Progenitor cell of endocrine pancreas (in vitro differentiated cells): Measurements from ENCODE around the gene ATE1. TPM values are rescaled to one million over a fixed set of nuclear protein-coding genes. Genes with fewer than 3 reads are reported as not detected.
"Not testable (repeated sequence)": the region's sequence is repeated elsewhere in the genome, so short reads cannot be mapped to it uniquely, and the experiment has no call there.

Experiments used
- DNase-seq: peaks from one replicate; pipeline ENCODE4 v3.0.0; 2021; ENCODE audit warnings: low spot score; ENCODE audit not compliant: unreplicated experiment
- H3K27ac Mint-ChIP-seq: 2 replicates; pipeline ENCODE4 v1.8.0; 2021; ENCODE audit warnings: mild to moderate bottlenecking, moderate library complexity, mixed read lengths
- H3K27me3 Mint-ChIP-seq: 2 replicates; pipeline ENCODE4 v1.8.0; 2021; ENCODE audit warnings: mixed read lengths
- H3K36me3 Mint-ChIP-seq: 2 replicates; pipeline ENCODE4 v1.8.0; 2022; ENCODE audit warnings: mixed read lengths; ENCODE audit not compliant: insufficient read depth
- H3K4me1 Mint-ChIP-seq: 2 replicates; pipeline ENCODE4 v1.8.0; 2021; ENCODE audit warnings: low read depth, mixed read lengths
- H3K4me3 Mint-ChIP-seq: 2 replicates; pipeline ENCODE4 v1.8.0; 2021; ENCODE audit warnings: low read depth, mild to moderate bottlenecking, moderate library complexity, mixed read lengths
- H3K9me3 Mint-ChIP-seq: 2 replicates; pipeline ENCODE4 v1.8.0; 2021; ENCODE audit warnings: low read depth, mixed read lengths
- CTCF ChIP-seq: fragments of 200-600 bp; sonication (generic); IDR thresholded peaks from one replicate; pipeline ENCODE4 v1.5.0; 2021; ENCODE audit warnings: antibody characterized with exemption, mild to moderate bottlenecking; ENCODE audit not compliant: unreplicated experiment
- total RNA-seq: library from RNA; stranded (reverse); gene quantifications from 2 replicates; pipeline ENCODE4 v1.2.1, GENCODE V29; 2021

Gene ATE1
- total RNA-seq, 1 donor from 2014 or later, result 41.0 TPM

DNA sequence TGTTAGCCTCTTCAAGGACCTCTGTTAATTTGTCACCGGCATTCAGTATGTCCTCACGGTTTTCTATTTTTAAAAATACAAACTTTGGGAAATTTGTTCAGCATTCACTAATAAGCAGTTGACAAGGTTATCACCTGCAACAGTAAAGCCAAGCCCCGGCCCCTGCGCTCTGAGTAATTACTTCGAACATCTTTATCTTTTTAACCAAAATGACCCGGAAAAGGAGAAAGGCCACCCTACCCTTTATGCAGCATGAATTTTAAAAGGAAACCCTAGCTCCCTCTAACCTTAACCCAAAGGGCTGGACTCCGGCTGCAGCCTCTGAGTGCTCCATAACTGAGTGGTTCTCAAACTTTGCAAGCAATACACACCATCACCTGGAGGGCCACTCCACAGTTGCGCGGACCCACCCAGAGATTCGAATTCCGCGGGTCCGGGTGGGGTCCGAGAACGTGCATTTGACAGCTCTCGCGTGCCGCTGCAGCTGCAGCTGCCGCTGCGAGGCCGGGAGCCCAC, 46.2 kb upstream of the ATE1 start:
- Mint-ChIP-seq H3K36me3 (peaks cover 10% of the 10 kb centered on the region), H3K9me3 (peaks cover 10% of the 10 kb centered on the region), H3K27me3 (no peaks in the 10 kb centered on the region), H3K4me1 (peaks cover 13% of the 10 kb centered on the region), H3K4me3 (peak overlapping the region; percentile 80), H3K27ac (peak overlapping the region; percentile 69)
- TF ChIP-seq CTCF, result no peak
- DNase-seq, result no peak

DNA sequence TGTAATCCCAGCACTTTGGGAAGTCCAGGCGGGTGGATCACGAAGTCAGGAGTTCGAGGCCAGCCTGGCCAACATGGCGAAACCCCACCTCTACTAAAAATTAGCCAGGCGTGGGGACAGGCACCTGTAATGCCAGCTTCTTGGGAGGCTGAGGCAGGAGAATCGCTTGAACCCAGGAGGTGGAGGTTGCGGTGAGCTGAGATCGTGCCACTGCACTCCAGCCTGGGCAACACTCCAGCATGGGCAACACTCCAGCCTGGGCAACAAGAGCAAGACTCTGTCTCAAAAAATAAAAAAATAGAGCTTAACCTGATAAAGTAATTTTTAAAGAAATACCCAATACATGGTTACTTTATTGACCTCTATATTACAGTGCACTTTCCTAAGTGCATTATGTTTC, 41.3 kb upstream of the ATE1 start:
- H3K27me3 Mint-ChIP-seq, DNase-seq, H3K4me3 Mint-ChIP-seq, H3K9me3 Mint-ChIP-seq, H3K27ac Mint-ChIP-seq: not testable (repeated sequence)
- Mint-ChIP-seq H3K4me1 (peaks cover 12% of the 10 kb centered on the region), H3K36me3 (peaks cover 15% of the 10 kb centered on the region)

GRCh38 chr10:121965996-121966395, 38.2 kb upstream of the ATE1 start:
- no peak for DNase-seq
- no peak overlapping the region for H3K4me3 Mint-ChIP-seq
- no peak for TF ChIP-seq CTCF
- no peaks in the 10 kb centered on the region for H3K9me3 Mint-ChIP-seq
- no peaks in the 10 kb centered on the region for H3K4me1 Mint-ChIP-seq
- peaks cover 18% of the 10 kb centered on the region for H3K36me3 Mint-ChIP-seq
- H3K27me3 Mint-ChIP-seq, result no peaks in the 10 kb centered on the region
- no peak overlapping the region for H3K27ac Mint-ChIP-seq

GRCh38 chr10:121961456-121961855, 33.6 kb upstream of the ATE1 start:
- Mint-ChIP-seq H3K36me3 (peaks cover 24% of the 10 kb centered on the region), H3K4me1 (no peaks in the 10 kb centered on the region), H3K4me3 (no peak overlapping the region), H3K9me3 (no peaks in the 10 kb centered on the region), H3K27me3 (no peaks in the 10 kb centered on the region), H3K27ac (peak overlapping the region; percentile 37)
- no peak for DNase-seq
- no peak for TF ChIP-seq CTCF

- Mint-ChIP-seq H3K27ac (no peak overlapping the region), H3K36me3 (peaks cover 24% of the 10 kb centered on the region), H3K4me3 (no peak overlapping the region), H3K4me1 (no peaks in the 10 kb centered on the region), H3K27me3 (no peaks in the 10 kb centered on the region), H3K9me3 (no peaks in the 10 kb centered on the region)
- no peak for DNase-seq
- TF ChIP-seq CTCF, result no peak
Observed at GRCh38 chr10:121959671-121960070, 31.8 kb upstream of the ATE1 start.
